ENCODE data around the gene SPAG16.

Gene SPAG16

DNA sequence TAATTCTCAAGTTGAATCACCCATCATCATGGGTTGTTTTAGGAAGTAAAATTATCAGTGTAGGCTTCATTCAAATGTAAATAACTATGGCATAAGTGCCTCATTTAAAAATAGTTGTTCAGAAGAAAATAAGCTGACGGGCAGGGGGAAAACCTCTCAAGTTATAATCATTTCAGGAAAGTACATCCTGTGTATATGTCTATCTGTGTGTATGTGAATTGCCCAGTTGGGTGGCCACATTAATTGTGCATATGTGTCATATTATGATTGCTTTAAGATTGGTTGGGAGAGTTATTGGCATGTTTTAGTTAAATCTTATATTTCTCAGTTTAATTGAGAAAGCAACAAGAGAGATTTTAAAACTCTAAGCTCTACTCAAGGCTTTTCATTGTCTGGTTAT is 843.8 kb downstream of the SPAG16 start:
- Histone ChIP-seq H3K27me3 (ENCODE audit: insufficient read depth, poor library complexity, severe bottlenecking) (no peaks in the 10 kb centered on the region), H3K4me3 (replicated peaks; ENCODE audit: insufficient read depth, low read length) (no peak overlapping the region), H3K27ac (replicated peaks) (no peak overlapping the region)
- TF ChIP-seq, protein P1, sequence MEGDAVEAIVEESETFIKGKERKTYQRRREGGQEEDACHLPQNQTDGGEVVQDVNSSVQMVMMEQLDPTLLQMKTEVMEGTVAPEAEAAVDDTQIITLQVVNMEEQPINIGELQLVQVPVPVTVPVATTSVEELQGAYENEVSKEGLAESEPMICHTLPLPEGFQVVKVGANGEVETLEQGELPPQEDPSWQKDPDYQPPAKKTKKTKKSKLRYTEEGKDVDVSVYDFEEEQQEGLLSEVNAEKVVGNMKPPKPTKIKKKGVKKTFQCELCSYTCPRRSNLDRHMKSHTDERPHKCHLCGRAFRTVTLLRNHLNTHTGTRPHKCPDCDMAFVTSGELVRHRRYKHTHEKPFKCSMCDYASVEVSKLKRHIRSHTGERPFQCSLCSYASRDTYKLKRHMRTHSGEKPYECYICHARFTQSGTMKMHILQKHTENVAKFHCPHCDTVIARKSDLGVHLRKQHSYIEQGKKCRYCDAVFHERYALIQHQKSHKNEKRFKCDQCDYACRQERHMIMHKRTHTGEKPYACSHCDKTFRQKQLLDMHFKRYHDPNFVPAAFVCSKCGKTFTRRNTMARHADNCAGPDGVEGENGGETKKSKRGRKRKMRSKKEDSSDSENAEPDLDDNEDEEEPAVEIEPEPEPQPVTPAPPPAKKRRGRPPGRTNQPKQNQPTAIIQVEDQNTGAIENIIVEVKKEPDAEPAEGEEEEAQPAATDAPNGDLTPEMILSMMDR (IDR thresholded peaks at IDR 0.05; ENCODE audit: insufficient read depth, low read length), result no peak
- TF ChIP-seq POLR2AphosphoS5 (IDR thresholded peaks at IDR 0.05; ENCODE audit: low read depth), result no peak
- TF ChIP-seq, protein P2, sequence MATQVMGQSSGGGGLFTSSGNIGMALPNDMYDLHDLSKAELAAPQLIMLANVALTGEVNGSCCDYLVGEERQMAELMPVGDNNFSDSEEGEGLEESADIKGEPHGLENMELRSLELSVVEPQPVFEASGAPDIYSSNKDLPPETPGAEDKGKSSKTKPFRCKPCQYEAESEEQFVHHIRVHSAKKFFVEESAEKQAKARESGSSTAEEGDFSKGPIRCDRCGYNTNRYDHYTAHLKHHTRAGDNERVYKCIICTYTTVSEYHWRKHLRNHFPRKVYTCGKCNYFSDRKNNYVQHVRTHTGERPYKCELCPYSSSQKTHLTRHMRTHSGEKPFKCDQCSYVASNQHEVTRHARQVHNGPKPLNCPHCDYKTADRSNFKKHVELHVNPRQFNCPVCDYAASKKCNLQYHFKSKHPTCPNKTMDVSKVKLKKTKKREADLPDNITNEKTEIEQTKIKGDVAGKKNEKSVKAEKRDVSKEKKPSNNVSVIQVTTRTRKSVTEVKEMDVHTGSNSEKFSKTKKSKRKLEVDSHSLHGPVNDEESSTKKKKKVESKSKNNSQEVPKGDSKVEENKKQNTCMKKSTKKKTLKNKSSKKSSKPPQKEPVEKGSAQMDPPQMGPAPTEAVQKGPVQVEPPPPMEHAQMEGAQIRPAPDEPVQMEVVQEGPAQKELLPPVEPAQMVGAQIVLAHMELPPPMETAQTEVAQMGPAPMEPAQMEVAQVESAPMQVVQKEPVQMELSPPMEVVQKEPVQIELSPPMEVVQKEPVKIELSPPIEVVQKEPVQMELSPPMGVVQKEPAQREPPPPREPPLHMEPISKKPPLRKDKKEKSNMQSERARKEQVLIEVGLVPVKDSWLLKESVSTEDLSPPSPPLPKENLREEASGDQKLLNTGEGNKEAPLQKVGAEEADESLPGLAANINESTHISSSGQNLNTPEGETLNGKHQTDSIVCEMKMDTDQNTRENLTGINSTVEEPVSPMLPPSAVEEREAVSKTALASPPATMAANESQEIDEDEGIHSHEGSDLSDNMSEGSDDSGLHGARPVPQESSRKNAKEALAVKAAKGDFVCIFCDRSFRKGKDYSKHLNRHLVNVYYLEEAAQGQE (IDR thresholded peaks at IDR 0.05; ENCODE audit: insufficient replicate concordance, low read depth), result no peak
- TF ChIP-seq GABPA (IDR thresholded peaks at IDR 0.05; ENCODE audit: low read depth), result no peak
- TF ChIP-seq SPI1 (IDR thresholded peaks at IDR 0.05; ENCODE audit: borderline replicate concordance, low read depth), result no peak
- no peak for DNase-seq (ENCODE audit: low read depth in 1 of 2, low spot score in 1 of 2)

DNA sequence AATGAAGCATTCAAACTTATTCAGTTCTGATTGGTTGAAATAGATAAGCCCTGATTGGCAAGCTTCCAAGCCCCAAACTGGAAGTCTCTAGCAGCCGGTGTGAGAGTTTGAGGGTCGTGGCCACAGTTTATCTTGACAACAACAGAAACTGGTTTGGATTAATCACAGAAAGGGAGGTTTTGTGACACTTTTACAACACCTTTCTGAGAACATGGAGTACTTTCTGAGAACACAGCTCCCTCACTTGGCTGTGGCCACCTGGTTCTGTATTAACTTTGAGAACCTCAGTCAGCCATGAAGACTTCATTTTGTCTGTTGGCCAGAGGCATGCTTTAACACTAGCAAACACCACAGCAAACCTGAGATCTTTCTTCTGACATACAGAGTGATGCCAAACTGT is 845.9 kb downstream of the SPAG16 start:
- H3K27ac ChIP-seq (replicated peaks), result no peak overlapping the region
- TF ChIP-seq GABPA (IDR thresholded peaks at IDR 0.05; ENCODE audit: low read depth) (no peak), SPI1 (IDR thresholded peaks at IDR 0.05; ENCODE audit: borderline replicate concordance, low read depth) (no peak), POLR2AphosphoS5 (IDR thresholded peaks at IDR 0.05; ENCODE audit: low read depth) (no peak)
- TF ChIP-seq, protein P2 (IDR thresholded peaks at IDR 0.05; ENCODE audit: insufficient replicate concordance, low read depth), result no peak
- TF ChIP-seq, protein P1 (IDR thresholded peaks at IDR 0.05; ENCODE audit: insufficient read depth, low read length), result no peak
- no peaks in the 10 kb centered on the region for H3K27me3 ChIP-seq (ENCODE audit: insufficient read depth, poor library complexity, severe bottlenecking)
- no peak for DNase-seq (ENCODE audit: low read depth in 1 of 2, low spot score in 1 of 2)
- no peak overlapping the region for H3K4me3 ChIP-seq (replicated peaks; ENCODE audit: insufficient read depth, low read length)

DNA sequence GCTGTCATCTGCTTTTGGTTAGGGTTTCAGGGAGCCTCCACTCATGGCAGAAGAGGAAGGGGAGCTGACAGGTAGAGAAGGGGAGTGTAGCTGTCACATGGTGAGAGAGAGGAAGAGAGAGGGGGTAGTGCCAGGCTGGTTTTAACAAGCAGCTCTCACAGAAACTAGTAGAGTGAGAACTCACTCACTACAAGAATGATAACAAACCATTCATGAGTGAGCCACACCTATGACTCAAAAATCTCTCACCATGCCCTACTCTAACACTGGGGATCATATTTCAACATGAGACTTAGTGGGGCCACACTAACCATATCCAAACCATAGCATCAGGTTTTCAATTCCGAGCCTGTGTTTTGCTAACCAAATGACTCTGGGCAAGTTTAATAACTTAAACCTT is 851.7 kb downstream of the SPAG16 start:
- Histone ChIP-seq H3K27ac (replicated peaks) (no peak overlapping the region), H3K4me3 (replicated peaks; ENCODE audit: insufficient read depth, low read length) (no peak overlapping the region), H3K27me3 (ENCODE audit: insufficient read depth, poor library complexity, severe bottlenecking) (no peaks in the 10 kb centered on the region)
- no peak for DNase-seq (ENCODE audit: low read depth in 1 of 2, low spot score in 1 of 2)
- TF ChIP-seq, protein P1 (IDR thresholded peaks at IDR 0.05; ENCODE audit: insufficient read depth, low read length), result no peak
- TF ChIP-seq SPI1 (IDR thresholded peaks at IDR 0.05; ENCODE audit: borderline replicate concordance, low read depth), result no peak
- TF ChIP-seq, protein P2 (IDR thresholded peaks at IDR 0.05; ENCODE audit: insufficient replicate concordance, low read depth), result no peak
- TF ChIP-seq POLR2AphosphoS5 (IDR thresholded peaks at IDR 0.05; ENCODE audit: low read depth), result no peak
- TF ChIP-seq GABPA (IDR thresholded peaks at IDR 0.05; ENCODE audit: low read depth), result no peak

Measured in HL-60 (cell line).